SK-N-SH (cell line): Measurements from ENCODE around the gene FBXO47.

ENCODE experiments used
- CHD2 ChIP-seq: fragments of 150-350 bp; IDR thresholded peaks from 2 replicates; pipeline ENCODE4 v1.6.1; 2018; ENCODE audit warnings: low read length; ENCODE audit not compliant: partially characterized antibody
- POLR2AphosphoS5 ChIP-seq: IDR thresholded peaks from 2 replicates; pipeline ENCODE4 v1.6.1; 2012; ENCODE audit warnings: low read depth, low read length
- RAD21 ChIP-seq: IDR thresholded peaks from 2 replicates; pipeline ENCODE4 v1.6.1; 2012; ENCODE audit warnings: mild to moderate bottlenecking, low read length
- SMC3 ChIP-seq: IDR thresholded peaks from 2 replicates; pipeline ENCODE4 v1.6.1; 2012; ENCODE audit warnings: low read depth, low read length, improper control_type of control experiment
- TF ChIP-seq, protein P1 (sequence below): IDR thresholded peaks from 2 replicates; pipeline ENCODE4 v1.4.0; 2012; ENCODE audit warnings: low read depth
- TF ChIP-seq, protein P2 (sequence below): fragments of 200-600 bp; sonication (generic); IDR thresholded peaks from 2 replicates; pipeline ENCODE4 v1.6.1; 2017; ENCODE audit warnings: antibody characterized with exemption, mild to moderate bottlenecking, moderate library complexity

GRCh38 chr17:38919316-38920078, 47.7 kb downstream of the FBXO47 start:
- TF ChIP-seq POLR2AphosphoS5 (no peak), SMC3 (no peak), RAD21 (no peak), CHD2 (no peak)
- TF ChIP-seq, protein P1, sequence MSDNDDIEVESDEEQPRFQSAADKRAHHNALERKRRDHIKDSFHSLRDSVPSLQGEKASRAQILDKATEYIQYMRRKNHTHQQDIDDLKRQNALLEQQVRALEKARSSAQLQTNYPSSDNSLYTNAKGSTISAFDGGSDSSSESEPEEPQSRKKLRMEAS, result no peak
- TF ChIP-seq, protein P2, sequence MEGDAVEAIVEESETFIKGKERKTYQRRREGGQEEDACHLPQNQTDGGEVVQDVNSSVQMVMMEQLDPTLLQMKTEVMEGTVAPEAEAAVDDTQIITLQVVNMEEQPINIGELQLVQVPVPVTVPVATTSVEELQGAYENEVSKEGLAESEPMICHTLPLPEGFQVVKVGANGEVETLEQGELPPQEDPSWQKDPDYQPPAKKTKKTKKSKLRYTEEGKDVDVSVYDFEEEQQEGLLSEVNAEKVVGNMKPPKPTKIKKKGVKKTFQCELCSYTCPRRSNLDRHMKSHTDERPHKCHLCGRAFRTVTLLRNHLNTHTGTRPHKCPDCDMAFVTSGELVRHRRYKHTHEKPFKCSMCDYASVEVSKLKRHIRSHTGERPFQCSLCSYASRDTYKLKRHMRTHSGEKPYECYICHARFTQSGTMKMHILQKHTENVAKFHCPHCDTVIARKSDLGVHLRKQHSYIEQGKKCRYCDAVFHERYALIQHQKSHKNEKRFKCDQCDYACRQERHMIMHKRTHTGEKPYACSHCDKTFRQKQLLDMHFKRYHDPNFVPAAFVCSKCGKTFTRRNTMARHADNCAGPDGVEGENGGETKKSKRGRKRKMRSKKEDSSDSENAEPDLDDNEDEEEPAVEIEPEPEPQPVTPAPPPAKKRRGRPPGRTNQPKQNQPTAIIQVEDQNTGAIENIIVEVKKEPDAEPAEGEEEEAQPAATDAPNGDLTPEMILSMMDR, result no peak
